Measurements from ENCODE around the gene BCR. TPM values are rescaled to one million over a fixed set of nuclear protein-coding genes. Genes with fewer than 3 reads are reported as not detected.

BCR gene
- total RNA-seq, 2 experiments from 2014 or later: 42.2 to 51.3 TPM

GRCh38 chr22:23221351-23221804 is 41.1 kb downstream of the BCR start:
- Histone ChIP-seq H2AFZ (ENCODE audit: low read length) (no peak overlapping the region), H3K4me1 (ENCODE audit: insufficient read depth, low read length, poor library complexity, severe bottlenecking) (peaks cover 52% of the 10 kb centered on the region), H3K27ac (ENCODE audit: low read depth, low read length, poor library complexity, severe bottlenecking) (peak overlapping the region; percentile 83), H3K79me2 (ENCODE audit: insufficient read depth, low read depth, low read length) (peaks cover 30% of the 10 kb centered on the region; the same call in 1 of the 2 replicates), H3K9me3 (ENCODE audit: low read length) (no peaks in the 10 kb centered on the region), H3K4me2 (ENCODE audit: low read length) (peak overlapping the region; percentile 98), H3K4me3 (ENCODE audit: low read depth, low read length, poor library complexity, severe bottlenecking) (no peak overlapping the region), H4K20me1 (ENCODE audit: insufficient read depth, low read length) (no peaks in the 10 kb centered on the region), H3K36me3 (ENCODE audit: insufficient read depth, low read length) (no peaks in the 10 kb centered on the region), H3K9me2 (ENCODE audit: insufficient read depth, low read length) (no peaks in the 10 kb centered on the region)
- CTCF ChIA-PET (ENCODE audit: unreplicated experiment): no interaction called here
- POLR2A ChIA-PET: no interaction called here
- no peak for TF ChIP-seq EZH2phosphoT487 (IDR thresholded peaks at IDR 0.05; ENCODE audit: borderline replicate concordance, low read depth, low read length)
- TF ChIP-seq, protein P1, sequence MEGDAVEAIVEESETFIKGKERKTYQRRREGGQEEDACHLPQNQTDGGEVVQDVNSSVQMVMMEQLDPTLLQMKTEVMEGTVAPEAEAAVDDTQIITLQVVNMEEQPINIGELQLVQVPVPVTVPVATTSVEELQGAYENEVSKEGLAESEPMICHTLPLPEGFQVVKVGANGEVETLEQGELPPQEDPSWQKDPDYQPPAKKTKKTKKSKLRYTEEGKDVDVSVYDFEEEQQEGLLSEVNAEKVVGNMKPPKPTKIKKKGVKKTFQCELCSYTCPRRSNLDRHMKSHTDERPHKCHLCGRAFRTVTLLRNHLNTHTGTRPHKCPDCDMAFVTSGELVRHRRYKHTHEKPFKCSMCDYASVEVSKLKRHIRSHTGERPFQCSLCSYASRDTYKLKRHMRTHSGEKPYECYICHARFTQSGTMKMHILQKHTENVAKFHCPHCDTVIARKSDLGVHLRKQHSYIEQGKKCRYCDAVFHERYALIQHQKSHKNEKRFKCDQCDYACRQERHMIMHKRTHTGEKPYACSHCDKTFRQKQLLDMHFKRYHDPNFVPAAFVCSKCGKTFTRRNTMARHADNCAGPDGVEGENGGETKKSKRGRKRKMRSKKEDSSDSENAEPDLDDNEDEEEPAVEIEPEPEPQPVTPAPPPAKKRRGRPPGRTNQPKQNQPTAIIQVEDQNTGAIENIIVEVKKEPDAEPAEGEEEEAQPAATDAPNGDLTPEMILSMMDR (conservative IDR thresholded peaks at IDR 0.05; ENCODE audit: low read length): no peak
- no peak for DNase-seq (ENCODE audit: low spot score)
- BruUV-seq (replicated peaks): no TSS peak
- intact Hi-C loops (cut with micrococcal nuclease; ENCODE audit: unreplicated experiment): no loop called here

DNA sequence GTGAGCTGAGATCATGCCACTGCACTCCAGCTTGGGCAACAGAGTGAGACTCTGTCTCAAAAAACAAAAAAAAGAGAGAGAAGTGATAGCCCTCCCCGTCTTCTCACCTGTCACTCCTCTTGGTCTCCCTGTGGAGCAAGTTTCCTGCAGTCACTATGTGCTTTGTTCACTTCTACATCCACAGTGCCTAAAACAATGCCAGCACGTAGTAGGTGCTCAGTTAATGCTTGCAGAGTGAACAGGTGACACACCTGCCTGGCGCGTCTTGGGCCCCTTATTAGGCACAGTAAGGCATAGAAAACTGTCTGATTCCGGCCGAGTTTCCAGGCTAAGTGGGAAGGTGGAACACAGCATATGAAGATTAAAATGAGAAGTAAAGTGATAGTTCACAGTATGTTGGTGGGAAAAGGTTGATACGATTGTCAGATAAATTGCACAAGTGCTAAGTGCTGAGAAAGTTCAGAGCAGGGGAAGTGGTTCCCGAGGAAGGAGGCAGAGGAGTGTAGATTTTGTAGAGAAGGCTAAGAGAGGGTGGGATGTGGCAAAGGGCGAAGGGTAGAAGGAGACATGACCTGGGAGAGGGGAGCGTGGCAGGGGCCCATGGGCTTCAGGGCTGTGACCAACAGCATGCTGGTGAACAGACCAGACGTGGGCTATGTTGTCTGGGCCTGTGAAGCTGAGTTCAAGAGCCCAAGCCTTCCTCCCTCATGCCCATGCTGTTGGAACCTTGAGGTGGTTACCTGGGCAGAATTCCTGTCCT is 41.9 kb downstream of the BCR start:
- CTCF ChIA-PET (ENCODE audit: unreplicated experiment): no interaction called here
- Histone ChIP-seq H3K9me2 (ENCODE audit: insufficient read depth, low read length) (no peaks in the 10 kb centered on the region), H4K20me1 (ENCODE audit: insufficient read depth, low read length) (no peaks in the 10 kb centered on the region), H3K36me3 (ENCODE audit: insufficient read depth, low read length) (peaks cover 2% of the 10 kb centered on the region; the same call in 1 of the 2 replicates), H2AFZ (ENCODE audit: low read length) (no peak overlapping the region), H3K9me3 (ENCODE audit: low read length) (no peaks in the 10 kb centered on the region), H3K27ac (ENCODE audit: low read depth, low read length, poor library complexity, severe bottlenecking) (no peak overlapping the region), H3K4me2 (ENCODE audit: low read length) (no peak overlapping the region), H3K4me3 (ENCODE audit: low read depth, low read length, poor library complexity, severe bottlenecking) (no peak overlapping the region), H3K4me1 (ENCODE audit: insufficient read depth, low read length, poor library complexity, severe bottlenecking) (peaks cover 44% of the 10 kb centered on the region), H3K79me2 (ENCODE audit: insufficient read depth, low read depth, low read length) (peaks cover 30% of the 10 kb centered on the region; the same call in 1 of the 2 replicates)
- POLR2A ChIA-PET: no interaction called here
- no TSS peak for BruUV-seq (replicated peaks)
- no peak for DNase-seq (ENCODE audit: low spot score)
- intact Hi-C loops (cut with micrococcal nuclease; ENCODE audit: unreplicated experiment): no loop called here
- TF ChIP-seq EZH2phosphoT487 (IDR thresholded peaks at IDR 0.05; ENCODE audit: borderline replicate concordance, low read depth, low read length): no peak
- TF ChIP-seq, protein P1 (conservative IDR thresholded peaks at IDR 0.05; ENCODE audit: low read length): no peak
